SU-DHL-6 (cell line): ENCODE data around the gene ZNF610.

Source experiments
- EZH2phosphoT487 ChIP-seq: fragments of 200-600 bp; sonication (generic), shearing (Covaris generic); conservative IDR thresholded peaks from 2 replicates; pipeline ENCODE4 v1.6.1; 2018; ENCODE audit warnings: mild to moderate bottlenecking, antibody characterized with exemption, low read length, moderate library complexity, mixed read lengths
- TF ChIP-seq, protein P1 (sequence below): fragments of 200-600 bp; sonication (generic); IDR thresholded peaks from one replicate; pipeline ENCODE4 v1.5.1; 2017; ENCODE audit warnings: antibody characterized with exemption, mild to moderate bottlenecking, low read length, moderate library complexity; ENCODE audit not compliant: insufficient read depth, poor library complexity, severe bottlenecking

DNA sequence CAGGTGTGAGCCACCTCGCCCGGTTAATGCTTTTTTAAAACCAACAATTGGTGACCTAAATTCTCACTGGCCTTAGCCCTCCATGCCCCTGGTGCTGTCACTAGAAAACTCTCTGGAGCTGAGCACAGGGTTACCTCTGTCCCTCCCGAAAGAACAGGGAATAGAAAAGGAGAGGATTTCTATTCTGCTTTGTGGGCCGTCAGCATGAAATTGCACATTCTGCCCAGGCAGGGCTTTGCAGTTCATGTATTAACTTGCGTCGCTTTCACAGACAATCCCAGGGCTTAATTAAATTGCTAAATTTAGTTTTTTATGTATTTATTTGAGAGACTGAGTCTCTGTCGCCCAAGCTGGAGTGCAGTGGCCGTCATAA is 39.7 kb upstream of the ZNF610 start:
- TF ChIP-seq, protein P1, sequence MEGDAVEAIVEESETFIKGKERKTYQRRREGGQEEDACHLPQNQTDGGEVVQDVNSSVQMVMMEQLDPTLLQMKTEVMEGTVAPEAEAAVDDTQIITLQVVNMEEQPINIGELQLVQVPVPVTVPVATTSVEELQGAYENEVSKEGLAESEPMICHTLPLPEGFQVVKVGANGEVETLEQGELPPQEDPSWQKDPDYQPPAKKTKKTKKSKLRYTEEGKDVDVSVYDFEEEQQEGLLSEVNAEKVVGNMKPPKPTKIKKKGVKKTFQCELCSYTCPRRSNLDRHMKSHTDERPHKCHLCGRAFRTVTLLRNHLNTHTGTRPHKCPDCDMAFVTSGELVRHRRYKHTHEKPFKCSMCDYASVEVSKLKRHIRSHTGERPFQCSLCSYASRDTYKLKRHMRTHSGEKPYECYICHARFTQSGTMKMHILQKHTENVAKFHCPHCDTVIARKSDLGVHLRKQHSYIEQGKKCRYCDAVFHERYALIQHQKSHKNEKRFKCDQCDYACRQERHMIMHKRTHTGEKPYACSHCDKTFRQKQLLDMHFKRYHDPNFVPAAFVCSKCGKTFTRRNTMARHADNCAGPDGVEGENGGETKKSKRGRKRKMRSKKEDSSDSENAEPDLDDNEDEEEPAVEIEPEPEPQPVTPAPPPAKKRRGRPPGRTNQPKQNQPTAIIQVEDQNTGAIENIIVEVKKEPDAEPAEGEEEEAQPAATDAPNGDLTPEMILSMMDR, result no peak
- no peak for TF ChIP-seq EZH2phosphoT487
